NCI-H2196 (cell line): Measurements from ENCODE around the gene PKD2.
"Not testable (repeated sequence)": the region's sequence is repeated elsewhere in the genome, so short reads cannot be mapped to it uniquely, and the experiment has no call there.

Experiments used
- DNase-seq: peaks from one replicate; lab custom pipeline; 2025; ENCODE audit not compliant: unreplicated experiment; lab: John Stamatoyannopoulos, UW

Gene PKD2

GRCh38 chr4:88062843-88063242 is 55.4 kb downstream of the PKD2 start:
- no peak for DNase-seq

DNA sequence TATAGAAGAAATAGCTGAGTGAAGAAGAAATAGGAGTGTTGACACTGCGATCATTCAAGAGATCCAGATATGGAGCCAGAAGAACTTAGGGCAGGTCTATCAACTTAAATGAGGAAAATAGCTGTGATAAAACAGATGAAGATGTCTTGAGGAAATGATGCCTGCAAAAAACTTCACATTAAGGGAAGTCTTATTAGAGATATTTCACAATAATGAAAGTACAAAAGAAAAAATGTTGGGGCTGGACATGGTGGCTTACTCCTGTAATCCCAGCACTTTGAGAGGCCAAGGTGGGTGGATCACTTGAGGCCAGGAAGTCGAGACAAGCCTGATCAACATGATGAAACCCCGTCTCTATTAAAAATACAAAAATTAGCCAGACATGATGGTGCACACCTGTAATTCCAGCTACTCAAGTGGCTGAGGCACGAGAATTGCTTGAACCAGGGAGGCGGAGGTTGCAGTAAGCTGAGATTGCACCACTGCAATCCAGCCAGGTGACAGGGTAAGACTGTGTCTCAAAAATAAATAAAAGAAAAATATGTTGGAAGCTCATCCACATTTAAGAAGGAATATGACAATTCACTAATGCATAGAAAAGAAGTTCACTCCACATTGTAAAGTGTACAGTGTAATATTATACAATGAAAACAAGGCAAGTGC is 56.3 kb downstream of the PKD2 start:
- no peak for DNase-seq

DNA sequence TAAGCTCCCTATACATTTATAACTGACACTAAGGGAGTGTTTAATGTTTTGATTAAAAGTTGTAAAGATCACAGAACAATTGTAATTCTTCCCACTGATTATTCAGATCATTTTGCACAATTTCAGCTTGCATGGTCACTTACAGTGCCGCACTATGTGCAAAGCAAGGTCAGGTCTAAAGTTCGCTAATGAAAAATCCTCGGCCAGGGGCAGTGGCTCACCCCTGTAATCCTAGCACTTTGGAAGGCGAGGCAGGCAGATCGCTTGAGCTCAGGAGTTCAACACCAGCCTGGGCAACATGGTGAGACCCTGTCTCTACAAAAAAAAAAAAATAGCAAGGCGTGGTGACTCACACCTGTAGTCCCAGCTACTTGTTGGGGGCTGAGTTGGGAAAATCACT is 57.0 kb downstream of the PKD2 start:
- no peak for DNase-seq

GRCh38 chr4:88070031-88070430 is 62.6 kb downstream of the PKD2 start:
- DNase-seq, result no peak

- no peak for DNase-seq
Measured at GRCh38 chr4:88075336-88075735, 67.9 kb downstream of the PKD2 start.

GRCh38 chr4:88077911-88078524 is 70.6 kb downstream of the PKD2 start:
- no peak for DNase-seq

- no peak for DNase-seq
Measured at GRCh38 chr4:88078579-88078978, 71.1 kb downstream of the PKD2 start.

DNA sequence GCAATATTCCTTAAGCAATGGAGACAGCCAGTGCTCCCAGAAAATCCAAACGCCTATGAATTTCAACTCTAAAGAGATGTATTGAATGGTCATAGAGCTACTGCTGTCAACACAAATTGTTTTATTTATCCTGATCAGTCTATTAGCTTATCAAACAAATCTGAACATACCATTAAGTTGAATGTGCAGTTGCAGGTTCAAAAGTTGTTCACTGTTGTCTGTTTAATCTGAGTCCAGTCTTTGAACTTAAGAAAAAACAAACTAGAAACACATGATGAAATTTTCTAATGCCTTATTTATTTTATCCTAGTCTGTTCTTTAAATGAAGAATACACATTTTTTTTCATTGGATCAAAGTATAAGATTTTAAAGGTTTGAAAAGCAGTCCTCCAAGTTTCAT is 73.2 kb downstream of the PKD2 start:
- DNase-seq, result no peak

- no peak for DNase-seq
Measured at GRCh38 chr4:88087004-88087403, 79.6 kb downstream of the PKD2 start.

DNA sequence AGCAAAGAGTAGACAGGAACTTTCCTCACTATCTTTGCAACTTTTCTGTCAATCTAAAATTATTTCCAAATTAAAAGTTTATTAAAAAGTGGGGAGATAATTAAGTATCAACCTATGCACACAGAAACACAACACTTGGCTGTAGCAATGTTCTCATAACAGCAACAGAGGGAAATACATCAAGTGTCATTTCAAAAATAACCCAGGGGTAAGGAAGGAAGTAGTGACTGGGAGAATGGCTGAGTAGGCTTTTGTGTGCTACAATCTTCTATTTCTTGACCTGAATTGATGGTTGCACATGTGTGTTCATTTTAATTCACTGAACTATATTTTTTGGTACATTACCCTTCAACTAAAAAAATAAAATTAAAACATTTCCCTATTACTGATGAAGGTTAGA is 83.5 kb downstream of the PKD2 start:
- DNase-seq, result no peak

DNA sequence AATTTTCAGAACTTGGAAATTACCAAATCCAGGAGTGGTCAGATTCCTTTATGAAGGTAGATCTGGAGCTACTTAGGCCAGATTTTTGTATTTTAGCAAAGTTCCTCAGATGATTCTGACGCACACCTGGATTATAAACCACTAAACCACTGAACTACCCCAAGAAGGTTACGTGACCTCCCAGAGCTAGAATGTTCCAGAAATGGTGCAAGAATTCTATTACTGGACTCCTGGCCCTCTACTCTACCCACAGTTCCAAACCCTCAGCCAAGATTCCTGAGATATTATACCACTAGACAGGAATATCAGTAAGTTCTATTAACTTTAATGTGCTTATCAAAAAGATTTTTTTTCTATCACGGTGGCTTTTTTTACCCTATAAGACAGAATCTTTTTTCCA is 83.9 kb downstream of the PKD2 start:
- no peak for DNase-seq

DNA sequence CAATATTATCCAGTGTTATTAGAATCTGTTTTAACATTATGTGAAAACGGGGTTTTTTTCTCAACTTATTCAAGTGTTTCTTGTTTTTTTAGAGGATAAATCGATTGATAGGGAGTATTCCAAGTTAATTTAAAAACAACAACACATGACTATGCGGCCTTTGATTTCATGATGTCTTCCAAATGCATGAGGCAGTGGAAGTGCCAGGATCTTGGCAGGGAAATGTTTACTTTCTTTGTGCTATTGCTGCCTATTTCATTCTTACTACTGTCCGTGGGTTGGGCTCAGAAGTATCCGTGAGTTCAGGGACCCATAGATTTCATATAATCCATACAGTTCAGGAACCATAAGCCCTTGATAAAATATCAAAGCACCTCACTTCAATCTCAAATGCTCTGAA is 86.4 kb downstream of the PKD2 start:
- no peak for DNase-seq

- DNase-seq, result no peak
Measured at GRCh38 chr4:88097301-88097700, 89.9 kb downstream of the PKD2 start.

DNA sequence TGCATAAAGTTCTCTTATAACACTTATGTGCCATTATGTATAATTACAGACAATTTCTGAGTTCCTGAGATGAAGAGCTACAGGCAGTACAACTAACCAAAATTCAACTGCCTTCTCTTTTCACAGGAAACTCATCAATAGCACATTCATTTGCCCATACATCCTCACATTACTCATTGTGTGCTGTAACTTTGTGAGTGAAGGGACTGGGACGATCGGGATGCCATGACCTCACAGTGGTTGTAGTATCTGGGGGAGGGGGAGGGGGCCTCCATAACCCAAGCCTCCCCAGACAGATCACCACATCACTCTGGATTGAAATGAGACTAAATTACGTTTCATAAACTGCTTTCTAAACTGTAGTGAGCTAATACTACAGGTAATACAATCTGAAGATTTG is 90.3 kb downstream of the PKD2 start:
- DNase-seq, result no peak

- no peak for DNase-seq
Measured at GRCh38 chr4:88098993-88099752, 91.7 kb downstream of the PKD2 start.

DNA sequence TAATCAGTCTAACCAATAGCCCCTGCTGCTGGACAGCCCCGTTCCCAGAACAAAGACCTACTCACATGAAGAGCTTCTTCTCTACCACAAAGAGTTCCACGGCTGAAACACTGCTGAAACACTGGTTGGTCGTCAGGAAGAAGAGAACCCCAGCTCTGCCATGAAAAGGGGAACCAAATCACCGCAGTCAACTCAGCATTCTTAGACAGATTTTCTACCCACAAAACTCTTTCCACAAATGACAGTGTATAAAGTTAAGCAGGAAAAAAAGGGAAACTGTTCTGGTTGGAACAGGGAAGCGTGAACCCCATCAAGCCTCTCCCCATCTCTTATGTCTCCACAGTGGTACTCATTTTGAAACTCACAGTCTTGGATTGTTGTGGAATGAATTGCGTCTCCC is 93.7 kb downstream of the PKD2 start:
- no peak for DNase-seq

DNA sequence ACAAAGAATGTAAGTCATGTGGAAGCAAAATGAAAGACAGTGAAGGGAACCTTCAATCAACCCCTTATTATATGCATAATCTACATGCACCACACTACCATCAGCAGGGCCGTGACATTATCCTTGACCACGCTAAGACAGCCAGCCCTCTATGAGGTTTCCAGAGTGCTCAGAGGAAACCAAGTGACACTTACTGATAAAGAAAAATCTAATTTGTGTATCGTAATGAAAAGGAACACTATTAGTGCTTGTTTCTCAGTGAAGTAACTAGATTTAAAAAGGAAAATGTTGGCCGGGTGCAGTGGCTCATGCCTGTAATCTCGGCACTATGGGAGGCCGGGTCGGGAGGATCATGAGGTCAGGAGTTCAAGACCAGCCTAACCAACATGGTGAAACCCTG is 94.6 kb downstream of the PKD2 start:
- no peak for DNase-seq

GRCh38 chr4:88104902-88105610 is 97.6 kb downstream of the PKD2 start:
- DNase-seq, result no peak

DNA sequence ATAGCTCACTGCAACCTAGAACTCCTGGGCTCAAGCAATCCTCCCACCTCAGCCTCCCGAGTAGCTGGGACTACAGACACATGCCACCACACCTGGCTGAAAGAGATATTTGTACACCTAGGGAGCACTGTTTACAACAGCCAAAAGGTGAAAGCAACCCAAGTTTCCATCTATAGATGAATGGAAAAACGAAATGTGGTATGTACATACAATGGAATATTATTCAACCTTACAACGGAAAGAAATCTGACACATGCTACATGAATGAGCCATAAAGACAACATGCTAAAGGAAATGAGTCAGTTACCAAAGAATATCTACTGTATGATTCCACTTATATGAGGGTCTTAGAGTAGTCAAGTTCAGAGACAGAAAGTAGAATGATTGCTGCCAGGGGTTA is 98.8 kb downstream of the PKD2 start:
- no peak for DNase-seq

DNA sequence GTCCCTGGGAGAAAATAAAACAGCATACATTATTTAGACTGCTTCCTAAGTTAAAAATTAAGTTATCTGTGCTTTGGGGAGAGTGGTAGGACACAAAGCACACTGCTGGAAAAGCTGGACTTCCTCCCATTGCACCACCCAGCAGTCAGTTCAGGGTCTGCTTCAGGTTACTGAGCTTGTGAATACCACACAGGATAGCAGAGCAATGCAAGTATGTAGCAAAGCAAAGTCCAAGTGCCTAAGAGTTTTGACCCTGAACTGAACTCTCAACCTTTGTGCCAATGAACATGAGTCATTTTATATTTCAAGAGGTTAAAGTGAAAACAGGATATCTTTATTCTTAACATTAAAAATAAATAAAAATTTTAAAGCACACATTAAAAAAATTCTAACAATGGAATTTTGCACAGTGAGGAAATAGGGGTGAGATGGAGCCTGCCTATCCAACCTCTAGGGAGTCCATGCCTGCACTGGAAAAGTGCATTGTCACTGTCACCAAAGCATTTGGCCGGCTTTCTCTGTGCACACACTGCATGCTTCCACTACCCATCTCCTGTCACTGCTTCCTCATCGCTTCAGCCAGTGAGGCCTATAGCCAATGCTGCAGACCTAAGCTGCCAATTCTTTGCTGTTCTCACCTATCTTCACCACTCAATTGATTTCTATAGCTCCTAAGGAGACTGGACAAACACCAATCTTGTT is 100.1 kb downstream of the PKD2 start:
- no peak for DNase-seq

- not testable (repeated sequence) for DNase-seq
Measured at GRCh38 chr4:88108108-88108465, 100.7 kb downstream of the PKD2 start.
